IMR-90 (cell line): ENCODE data around the gene RPS6KB1. TPM values are rescaled to one million over a fixed set of nuclear protein-coding genes. Genes with fewer than 3 reads are reported as not detected.

Experiments used
- ATAC-seq: fragments of 200-7000 bp; cut with Tn5 transposase; 2 replicates; pipeline ENCODE4 v1.9.1; 2020; ENCODE audit warnings: low read depth, mild to moderate bottlenecking, moderate library complexity
- BruUV-seq: library from RNA; stranded (reverse); fragments of 400-500 nt; replicated peaks from 2 replicates; lab custom pipeline; 2021; lab: Mats Ljungman, UMichigan
- CTCF ChIA-PET: fragments of 300-600 bp; formaldehyde crosslinking; extraction: SDS; loops from one replicate; lab custom pipeline; 2021; ENCODE audit warnings: antibody characterized with exemption; lab: Yijun Ruan, JAX
- POLR2A ChIA-PET: fragments of 300-600 bp; sonication (Branson Sonifier 250); formaldehyde crosslinking; loops from one replicate; lab custom pipeline; 2022; ENCODE audit warnings: antibody characterized with exemption; ENCODE audit not compliant: unreplicated experiment; lab: Charles Lee
- DNase-seq: peaks from one replicate; pipeline ENCODE4 v3.0.0; 2013
- H2AFZ ChIP-seq: replicated peaks from 2 replicates; pipeline ENCODE3; 2013; ENCODE audit warnings: low read length, mild to moderate bottlenecking; ENCODE audit not compliant: poor library complexity
- H2AK5ac ChIP-seq: 2 replicates; pipeline ENCODE4 v1.6.1; 2013; ENCODE audit warnings: low read depth, low read length, inconsistent platforms
- H2AK9ac ChIP-seq: replicated peaks from 2 replicates; pipeline ENCODE3; 2013; ENCODE audit warnings: mild to moderate bottlenecking, low read depth, low read length, moderate library complexity; ENCODE audit not compliant: poor library complexity
- H2BK120ac ChIP-seq: 2 replicates; pipeline ENCODE4 v1.6.1; 2013; ENCODE audit warnings: low read depth, low read length, inconsistent platforms
- H2BK15ac ChIP-seq: 3 replicates; pipeline ENCODE4 v1.6.1; 2013; ENCODE audit warnings: low read depth, low read length, inconsistent platforms
- H2BK20ac ChIP-seq: 2 replicates; pipeline ENCODE4 v1.6.1; 2013; ENCODE audit warnings: low read depth, mild to moderate bottlenecking, inconsistent platforms, low read length, moderate library complexity
- H2BK5ac ChIP-seq: 2 replicates; pipeline ENCODE4 v1.6.1; 2013; ENCODE audit warnings: mild to moderate bottlenecking, low read depth, low read length, inconsistent platforms; ENCODE audit not compliant: poor library complexity, severe bottlenecking
- H3K14ac ChIP-seq: replicated peaks from 2 replicates; pipeline ENCODE4 v1.6.1; 2013; ENCODE audit warnings: low read depth, low read length, inconsistent platforms
- H3K18ac ChIP-seq: 2 replicates; pipeline ENCODE4 v1.6.1; 2013; ENCODE audit warnings: low read depth, low read length, control low read depth
- H3K23ac ChIP-seq: 2 replicates; pipeline ENCODE4 v1.6.1; 2013; ENCODE audit warnings: low read depth, low read length, inconsistent platforms
- H3K27ac ChIP-seq: 2 replicates; pipeline ENCODE4 v1.5.1; 2013; ENCODE audit warnings: mild to moderate bottlenecking, control low read depth, low read length; ENCODE audit not compliant: insufficient read depth
- H3K27me3 ChIP-seq: 2 replicates; pipeline ENCODE4 v1.6.1; 2013; ENCODE audit warnings: low read length; ENCODE audit not compliant: control insufficient read depth, insufficient read depth
- H3K36me3 ChIP-seq: 2 replicates; pipeline ENCODE4 v1.6.1; 2013; ENCODE audit warnings: low read length, mixed read lengths; ENCODE audit not compliant: control insufficient read depth, insufficient read depth
- H3K4ac ChIP-seq: 2 replicates; pipeline ENCODE4 v1.6.1; 2013; ENCODE audit warnings: low read depth, low read length, inconsistent platforms
- H3K4me1 ChIP-seq: 2 replicates; pipeline ENCODE4 v1.6.1; 2013; ENCODE audit warnings: low read length, mixed read lengths; ENCODE audit not compliant: control insufficient read depth, insufficient read depth
- H3K4me2 ChIP-seq: 2 replicates; pipeline ENCODE4 v1.6.1; 2013; ENCODE audit warnings: low read depth, mild to moderate bottlenecking, control low read depth, low read length, moderate library complexity
- H3K4me3 ChIP-seq: 2 replicates; pipeline ENCODE4 v1.5.1; 2013; ENCODE audit warnings: low read depth, mild to moderate bottlenecking, control low read depth, low read length, moderate library complexity; ENCODE audit not compliant: insufficient read depth
- H3K56ac ChIP-seq: 2 replicates; pipeline ENCODE4 v1.6.1; 2013; ENCODE audit warnings: low read length, inconsistent platforms; ENCODE audit not compliant: insufficient read depth; ENCODE audit errors: extremely low read depth
- H3K79me1 ChIP-seq, 2 experiments: 2 replicates each; pipeline ENCODE4 v1.6.1; 2013; ENCODE audit warnings: low read length in 2 of 2, inconsistent platforms in 1 of 2, low read depth in 1 of 2
- H3K9ac ChIP-seq: 2 replicates; pipeline ENCODE4 v1.6.1; 2013; ENCODE audit warnings: low read depth, low read length, control low read depth
- H3K9me1 ChIP-seq: 2 replicates; pipeline ENCODE4 v1.6.1; 2013; ENCODE audit warnings: low read length, inconsistent platforms; ENCODE audit not compliant: insufficient read depth
- H3K9me3 ChIP-seq: 2 replicates; pipeline ENCODE4 v1.6.1; 2013; ENCODE audit warnings: low read length; ENCODE audit not compliant: control insufficient read depth, insufficient read depth
- H4K20me1 ChIP-seq: 2 replicates; pipeline ENCODE4 v1.6.1; 2013; ENCODE audit warnings: low read length, inconsistent platforms; ENCODE audit not compliant: insufficient read depth
- H4K5ac ChIP-seq: 2 replicates; pipeline ENCODE4 v1.6.1; 2013; ENCODE audit warnings: mild to moderate bottlenecking, low read depth, low read length, control low read depth
- H4K8ac ChIP-seq, 2 experiments: 2 replicates each; pipeline ENCODE4 v1.6.1; 2013; ENCODE audit warnings: low read depth in 2 of 2, low read length in 2 of 2, control low read depth in 1 of 2, inconsistent platforms in 1 of 2
- H4K91ac ChIP-seq: 2 replicates; pipeline ENCODE4 v1.6.1; 2013; ENCODE audit warnings: low read depth, low read length, inconsistent platforms; ENCODE audit not compliant: insufficient read depth
- CEBPB ChIP-seq: IDR thresholded peaks from 2 replicates; pipeline ENCODE4 v1.6.1; 2012; ENCODE audit warnings: low read depth, low read length, improper control_type of control experiment
- CHD1 ChIP-seq: IDR thresholded peaks from 2 replicates; pipeline ENCODE4 v1.6.1; 2012; ENCODE audit warnings: low read depth, low read length, improper control_type of control experiment
- CTCF ChIP-seq: conservative IDR thresholded peaks from 2 replicates; pipeline ENCODE4 v1.5.1; 2012; ENCODE audit warnings: mild to moderate bottlenecking, low read depth, low read length, improper control_type of control experiment
- ELK1 ChIP-seq: fragments of 150-350 bp; IDR thresholded peaks from 2 replicates; pipeline ENCODE4 v1.6.1; 2016; ENCODE audit warnings: low read depth, mild to moderate bottlenecking, low read length, moderate library complexity, borderline replicate concordance
- FOS ChIP-seq: fragments of 150-350 bp; IDR thresholded peaks from 2 replicates; pipeline ENCODE4 v1.6.1; 2016; ENCODE audit warnings: low read depth, low read length
- MAFK ChIP-seq: IDR thresholded peaks from 2 replicates; pipeline ENCODE4 v1.6.1; 2012; ENCODE audit warnings: low read depth, low read length, improper control_type of control experiment
- MAZ ChIP-seq: IDR thresholded peaks from 2 replicates; pipeline ENCODE4 v1.6.1; 2012; ENCODE audit warnings: low read depth, mild to moderate bottlenecking, low read length, improper control_type of control experiment, moderate library complexity, borderline replicate concordance
- MXI1 ChIP-seq: IDR thresholded peaks from 2 replicates; pipeline ENCODE4 v1.6.1; 2012; ENCODE audit warnings: low read depth, mild to moderate bottlenecking, low read length, moderate library complexity, borderline replicate concordance
- NFE2L2 ChIP-seq: fragments of 150-350 bp; IDR thresholded peaks from 2 replicates; pipeline ENCODE4 v1.6.1; 2016; ENCODE audit warnings: low read depth, mild to moderate bottlenecking, low read length
- POLR2A ChIP-seq: IDR thresholded peaks from 2 replicates; pipeline ENCODE4 v1.6.1; 2012; ENCODE audit warnings: mild to moderate bottlenecking, low read depth, low read length
- RAD21 ChIP-seq: IDR thresholded peaks from 2 replicates; pipeline ENCODE4 v1.6.1; 2012; ENCODE audit warnings: low read length, improper control_type of control experiment
- RCOR1 ChIP-seq: IDR thresholded peaks from 2 replicates; pipeline ENCODE4 v1.6.1; 2012; ENCODE audit warnings: mild to moderate bottlenecking, low read length, improper control_type of control experiment; ENCODE audit not compliant: insufficient replicate concordance
- RFX5 ChIP-seq: IDR thresholded peaks from 2 replicates; pipeline ENCODE4 v1.8.0; 2012; ENCODE audit warnings: low read depth, mild to moderate bottlenecking, low read length, moderate library complexity
- SMC3 ChIP-seq: fragments of 150-350 bp; IDR thresholded peaks from 2 replicates; pipeline ENCODE4 v1.6.1; 2016; ENCODE audit warnings: low read depth, mild to moderate bottlenecking, antibody characterized with exemption, low read length, moderate library complexity
- USF2 ChIP-seq: fragments of 150-350 bp; IDR thresholded peaks from 2 replicates; pipeline ENCODE4 v1.6.1; 2017; ENCODE audit warnings: mild to moderate bottlenecking, antibody characterized with exemption, low read length, low read depth
- WGBS, 2 experiments: methylation state at CpG; one replicate each; pipeline versions ENCODE4 v1.1.5 to v1.1.7; 2013; ENCODE audit warnings: missing lambda C conversion rate in 2 of 2; ENCODE audit not compliant: insufficient read length in 1 of 2; ENCODE audit errors: extremely low coverage in 2 of 2; 5-methylcytosine and 5-hydroxymethylcytosine counted together
- dilution Hi-C: fragments of 300-500 bp; cut with HindIII; formaldehyde crosslinking; loops from one replicate; pipeline ENCODE4 v1.14.3; 2018; ENCODE audit warnings: low sequenced_read_pairs; ENCODE audit not compliant: unreplicated experiment
- in situ Hi-C: fragments of 300-500 bp; cut with MboI; formaldehyde crosslinking; loops from 3 replicates; pipeline ENCODE4 v1.14.3; 2019; ENCODE audit warnings: low sequenced_read_pairs, inconsistent platforms, mixed read lengths
- intact Hi-C: fragments of 100-400 bp; cut with micrococcal nuclease; formaldehyde crosslinking; loops from 2 replicates; pipeline ENCODE4 v1.10.0; 2022
- polyA plus RNA-seq, 3 experiments: library from polyadenylated mRNA; depleted of rRNA; stranded (reverse); fragments of >200 nt; gene quantifications; 2 replicates each; pipeline ENCODE4 v1.2.3, GENCODE V29; 2012; ENCODE audit warnings: low replicate concordance in 1 of 3
- total RNA-seq: library from RNA; depleted of rRNA; stranded (reverse); fragments of >200 nt; gene quantifications from 2 replicates; pipeline ENCODE4 v1.2.3, GENCODE V29; 2012

RPS6KB1 gene
- total and polyA plus RNA-seq, 2 of the 4 experiments (the other 2 are of a cell fraction): 11.7 to 20.3 TPM

GRCh38 chr17:59893676-59894100, 767 bp downstream of the RPS6KB1 start:
- no CpG with 5 or more reads among the region's 11 CpGs for WGBS, 2 experiments
- peaks cover 0 to 44% of the 10 kb centered on the region in 2 experiments; a peak in 3 of 4 replicates for H3K79me1 ChIP-seq
- peak overlapping the region; percentile 29 for H2BK5ac ChIP-seq
- H2BK15ac ChIP-seq: no peak overlapping the region
- CTCF ChIA-PET: interaction anchor here (0.5 to 1.0 kb wide), 2 partner anchors 71 to 391 kb away, joined by 3 read pairs; partner anchors contain the start of gene RNFT1
- peak overlapping the region; percentile 63; the same call in 1 of the 2 replicates for H2AK5ac ChIP-seq
- intact Hi-C loops (no loop called here), dilution Hi-C loops (no loop called here), in situ Hi-C loops (no loop called here)
- peak overlapping the region; percentile 56 for H3K4me3 ChIP-seq
- TF ChIP-seq SMC3 (no peak), CHD1 (no peak), RAD21 (no peak), ELK1 (no peak), NFE2L2 (no peak), USF2 (no peak), MAZ (no peak), MXI1 (no peak), CTCF (no peak), FOS (no peak), CEBPB (no peak), RCOR1 (no peak), POLR2A (no peak), MAFK (no peak), RFX5 (no peak)
- peak; percentile 8 for DNase-seq
- H3K4me2 ChIP-seq: peak overlapping the region; percentile 71
- peaks cover 2% of the 10 kb centered on the region; the same call in 1 of the 2 replicates for H3K4me1 ChIP-seq
- H3K9ac ChIP-seq: peak overlapping the region; percentile 79
- no peaks in the 10 kb centered on the region for H3K9me3 ChIP-seq
- peak overlapping the region; percentile 69 for H3K23ac ChIP-seq
- peak overlapping the region; percentile 69 for H3K27ac ChIP-seq
- H4K91ac ChIP-seq: no peak overlapping the region
- no peak overlapping the region for H4K5ac ChIP-seq
- H3K4ac ChIP-seq: no peak overlapping the region
- peak overlapping the region; percentile 97 for H2AFZ ChIP-seq
- no peaks in the 10 kb centered on the region; the same call in 1 of the 2 replicates for H3K36me3 ChIP-seq
- peak overlapping the region; percentile 91 for H2AK9ac ChIP-seq
- H2BK20ac ChIP-seq: no peak overlapping the region
- 0 out of 2 replicates have a peak, but pooled peaks cover 6% of the 10 kb centered on the region for H3K9me1 ChIP-seq
- peak overlapping the region in 1 of 2 experiments; percentile 38; a peak in 1 of 4 replicates for H4K8ac ChIP-seq
- peak overlapping the region; percentile 19; the same call in 1 of the 2 replicates for H3K56ac ChIP-seq
- no TSS peak for BruUV-seq
- H3K27me3 ChIP-seq: no peaks in the 10 kb centered on the region
- H4K20me1 ChIP-seq: peaks cover 12% of the 10 kb centered on the region
- no peak overlapping the region for H3K18ac ChIP-seq
- peak overlapping the region; percentile 80 for H3K14ac ChIP-seq
- no peak for ATAC-seq
- no peak overlapping the region for H2BK120ac ChIP-seq
- POLR2A ChIA-PET: no interaction called here
